HepG2 (cell line): Measurements from ENCODE around the gene HOXC12. TPM values are rescaled to one million over a fixed set of nuclear protein-coding genes. Genes with fewer than 3 reads are reported as not detected.

ENCODE experiments used
- CBX2 ChIP-seq, 2 experiments: fragments of 200-600 bp in 1 of 2; sonication (generic); formaldehyde crosslinking in 1 of 2; IDR thresholded peaks; 2 replicates each; pipeline versions ENCODE4 v1.7.0 to v1.8.1; 2018 to 2022; ENCODE audit warnings: low read depth in 2 of 2, low read length in 1 of 2, mild to moderate bottlenecking in 1 of 2, missing genetic modification reagents in 1 of 2
- HMG20A ChIP-seq: IDR thresholded peaks from 2 replicates; pipeline ENCODE4 v1.6.1; 2016; ENCODE audit warnings: borderline replicate concordance
- KAT8 ChIP-seq: IDR thresholded peaks from 2 replicates; pipeline ENCODE4 v1.6.1; 2016; ENCODE audit warnings: missing genetic modification reagents, missing compliant biosample characterization
- MED8 ChIP-seq: sonication (generic); formaldehyde crosslinking; IDR thresholded peaks from 2 replicates; pipeline ENCODE4 v1.8.1; 2023; ENCODE audit warnings: mild to moderate bottlenecking, missing genetic modification reagents; ENCODE audit not compliant: insufficient replicate concordance
- PHF21A ChIP-seq: sonication (generic); formaldehyde crosslinking; IDR thresholded peaks from 2 replicates; pipeline ENCODE4 v1.5.0; 2020; ENCODE audit warnings: mild to moderate bottlenecking, missing genetic modification reagents
- RBFOX2 ChIP-seq: fragments of 200-400 bp; formaldehyde crosslinking; IDR thresholded peaks from 2 replicates; pipeline ENCODE4 v1.6.1; 2017; ENCODE audit warnings: low read depth, mild to moderate bottlenecking, low read length
- ZMYM4 ChIP-seq: sonication (generic); formaldehyde crosslinking; IDR thresholded peaks from 2 replicates; pipeline ENCODE4 v1.8.1; 2023; ENCODE audit warnings: mild to moderate bottlenecking, missing genetic modification reagents
- ZNF124 ChIP-seq: sonication (generic); formaldehyde crosslinking; IDR thresholded peaks from 2 replicates; pipeline ENCODE4 v1.4.0; 2020; ENCODE audit warnings: missing genetic modification reagents
- ZNF777 ChIP-seq: sonication (generic); formaldehyde crosslinking; IDR thresholded peaks from 2 replicates; pipeline ENCODE4 v1.4.0; 2020; ENCODE audit warnings: missing genetic modification reagents
- polyA plus RNA-seq, 8 experiments: library from polyadenylated mRNA; depleted of rRNA in 3 of 8; stranded (reverse) in 7 of 8; unstranded in 1 of 8; fragments of >200 nt; fragmentation: Illumina TruSeq in 4 of 8; extraction: Trizol in 4 of 8; gene quantifications; 2 replicates each; pipeline versions ENCODE4 v1.2.1 to v1.2.3, GENCODE V29; 2011 to 2016; ENCODE audit warnings: low read depth in 4 of 8, missing spikeins in 1 of 8, mixed read lengths in 1 of 8; ENCODE audit not compliant: insufficient read depth in 1 of 8
- total RNA-seq, 5 experiments: library from RNA; depleted of rRNA; stranded (reverse); fragments of >200 nt; fragmentation: Illumina TruSeq; extraction: Trizol; gene quantifications; 2 replicates each; pipeline ENCODE4 v1.2.3, GENCODE V29; 2016; ENCODE audit warnings: low read depth in 1 of 5
- TF ChIP-seq, protein P1 (sequence below): IDR thresholded peaks from 2 replicates; pipeline ENCODE4 v1.6.1; 2016; ENCODE audit warnings: missing compliant biosample characterization, missing genetic modification reagents, borderline replicate concordance
- TF ChIP-seq, protein P2 (sequence below): sonication (generic); formaldehyde crosslinking; IDR thresholded peaks from 2 replicates; pipeline ENCODE4 v1.5.0; 2020; ENCODE audit warnings: mild to moderate bottlenecking, missing genetic modification reagents, moderate library complexity
- TF ChIP-seq, protein P3 (sequence below): sonication (generic); formaldehyde crosslinking; IDR thresholded peaks from 2 replicates; pipeline ENCODE4 v1.4.0; 2020; ENCODE audit warnings: missing genetic modification reagents
- TF ChIP-seq, protein P4 (sequence below): sonication (generic); formaldehyde crosslinking; IDR thresholded peaks from 2 replicates; pipeline ENCODE4 v1.5.0; 2020; ENCODE audit warnings: mild to moderate bottlenecking, missing genetic modification reagents, borderline replicate concordance
- TF ChIP-seq, protein P5 (sequence below): sonication (generic); formaldehyde crosslinking; IDR thresholded peaks from 2 replicates; pipeline ENCODE4 v1.4.0; 2020; ENCODE audit warnings: missing genetic modification reagents; ENCODE audit errors: not compliant biosample characterization

The HOXC12 gene
- total and polyA plus RNA-seq, 2 of the 13 experiments (the other 11 are each of a cell fraction or from before 2014, with no cell fraction given), result not detected

DNA sequence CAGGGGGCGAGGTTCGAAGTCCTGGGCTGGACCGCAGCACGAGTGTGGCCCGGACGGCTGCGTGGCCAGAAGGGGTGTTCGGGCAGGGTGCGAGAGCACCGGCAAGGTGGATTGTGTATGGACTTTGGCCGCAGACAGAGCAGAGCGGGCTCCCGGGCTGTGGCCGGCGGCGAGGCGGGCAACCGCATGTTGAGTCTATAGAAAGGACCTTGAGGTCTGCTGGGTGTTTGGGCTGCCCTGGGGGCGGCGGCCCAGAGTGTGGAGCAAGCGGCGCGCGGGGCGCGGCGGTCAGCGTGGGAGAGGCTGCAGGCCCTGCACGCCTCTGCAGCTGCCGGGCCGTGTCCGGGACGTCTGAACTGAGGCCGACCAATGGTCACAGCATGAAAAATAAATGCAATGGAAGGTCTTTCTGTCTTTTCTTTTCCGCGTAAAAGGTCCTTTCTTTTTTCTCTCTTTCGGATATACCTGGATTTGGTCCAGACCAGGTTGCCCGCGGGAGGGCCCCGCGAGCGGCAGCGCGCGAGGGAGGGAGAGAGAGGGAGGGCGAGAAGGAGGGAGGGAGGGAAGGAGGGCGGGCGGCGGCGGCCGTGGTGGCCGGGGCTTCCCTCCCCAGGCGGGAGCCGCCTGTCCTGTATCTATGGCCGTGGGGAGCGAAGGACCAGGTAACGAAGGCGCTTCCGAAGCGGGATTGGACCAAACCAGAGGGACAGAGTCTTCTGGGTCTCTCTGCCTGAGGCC is 39.7 kb downstream of the HOXC12 start (continued):
- TF ChIP-seq KAT8 (CRISPR knock-in tag) (peak; percentile 55), ZNF124 (CRISPR knock-in tag) (no peak), ZNF777 (peak; percentile 57; the same call in 1 of the 2 replicates), MED8 (CRISPR knock-in tag) (no peak), HMG20A (CRISPR knock-in tag) (0 out of 2 replicates have a peak, but pooled peaks have one; percentile 8), ZMYM4 (CRISPR knock-in tag) (peak; percentile 42; the same call in 1 of the 2 replicates), RBFOX2 (peak; percentile 61), PHF21A (CRISPR knock-in tag) (0 out of 2 replicates have a peak, but pooled peaks have one; percentile 49), CBX2 (IDR thresholded peaks at IDR 0.05; ENCODE audit: low read depth, low read length) (no peak), CBX2 (CRISPR knock-in tag; IDR thresholded peaks at IDR 0.05; ENCODE audit: low read depth) (no peak; the same call in 1 of the 2 replicates)
- TF ChIP-seq, protein P1, sequence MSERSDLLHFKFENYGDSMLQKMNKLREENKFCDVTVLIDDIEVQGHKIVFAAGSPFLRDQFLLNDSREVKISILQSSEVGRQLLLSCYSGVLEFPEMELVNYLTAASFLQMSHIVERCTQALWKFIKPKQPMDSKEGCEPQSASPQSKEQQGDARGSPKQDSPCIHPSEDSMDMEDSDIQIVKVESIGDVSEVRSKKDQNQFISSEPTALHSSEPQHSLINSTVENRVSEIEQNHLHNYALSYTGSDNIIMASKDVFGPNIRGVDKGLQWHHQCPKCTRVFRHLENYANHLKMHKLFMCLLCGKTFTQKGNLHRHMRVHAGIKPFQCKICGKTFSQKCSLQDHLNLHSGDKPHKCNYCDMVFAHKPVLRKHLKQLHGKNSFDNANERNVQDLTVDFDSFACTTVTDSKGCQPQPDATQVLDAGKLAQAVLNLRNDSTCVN, result no peak
- TF ChIP-seq, protein P2, sequence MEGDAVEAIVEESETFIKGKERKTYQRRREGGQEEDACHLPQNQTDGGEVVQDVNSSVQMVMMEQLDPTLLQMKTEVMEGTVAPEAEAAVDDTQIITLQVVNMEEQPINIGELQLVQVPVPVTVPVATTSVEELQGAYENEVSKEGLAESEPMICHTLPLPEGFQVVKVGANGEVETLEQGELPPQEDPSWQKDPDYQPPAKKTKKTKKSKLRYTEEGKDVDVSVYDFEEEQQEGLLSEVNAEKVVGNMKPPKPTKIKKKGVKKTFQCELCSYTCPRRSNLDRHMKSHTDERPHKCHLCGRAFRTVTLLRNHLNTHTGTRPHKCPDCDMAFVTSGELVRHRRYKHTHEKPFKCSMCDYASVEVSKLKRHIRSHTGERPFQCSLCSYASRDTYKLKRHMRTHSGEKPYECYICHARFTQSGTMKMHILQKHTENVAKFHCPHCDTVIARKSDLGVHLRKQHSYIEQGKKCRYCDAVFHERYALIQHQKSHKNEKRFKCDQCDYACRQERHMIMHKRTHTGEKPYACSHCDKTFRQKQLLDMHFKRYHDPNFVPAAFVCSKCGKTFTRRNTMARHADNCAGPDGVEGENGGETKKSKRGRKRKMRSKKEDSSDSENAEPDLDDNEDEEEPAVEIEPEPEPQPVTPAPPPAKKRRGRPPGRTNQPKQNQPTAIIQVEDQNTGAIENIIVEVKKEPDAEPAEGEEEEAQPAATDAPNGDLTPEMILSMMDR (CRISPR knock-in tag), result peak; percentile 21; the same call in 1 of the 2 replicates
- TF ChIP-seq, protein P3, sequence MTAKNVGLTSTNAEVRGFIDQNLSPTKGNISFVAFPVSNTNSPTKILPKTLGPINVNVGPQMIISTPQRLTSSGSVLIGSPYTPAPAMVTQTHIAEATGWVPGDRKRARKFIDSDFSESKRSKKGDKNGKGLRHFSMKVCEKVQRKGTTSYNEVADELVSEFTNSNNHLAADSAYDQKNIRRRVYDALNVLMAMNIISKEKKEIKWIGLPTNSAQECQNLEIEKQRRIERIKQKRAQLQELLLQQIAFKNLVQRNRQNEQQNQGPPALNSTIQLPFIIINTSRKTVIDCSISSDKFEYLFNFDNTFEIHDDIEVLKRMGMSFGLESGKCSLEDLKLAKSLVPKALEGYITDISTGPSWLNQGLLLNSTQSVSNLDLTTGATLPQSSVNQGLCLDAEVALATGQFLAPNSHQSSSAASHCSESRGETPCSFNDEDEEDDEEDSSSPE (CRISPR knock-in tag), result peak; percentile 48; the same call in 1 of the 2 replicates
- TF ChIP-seq, protein P4, sequence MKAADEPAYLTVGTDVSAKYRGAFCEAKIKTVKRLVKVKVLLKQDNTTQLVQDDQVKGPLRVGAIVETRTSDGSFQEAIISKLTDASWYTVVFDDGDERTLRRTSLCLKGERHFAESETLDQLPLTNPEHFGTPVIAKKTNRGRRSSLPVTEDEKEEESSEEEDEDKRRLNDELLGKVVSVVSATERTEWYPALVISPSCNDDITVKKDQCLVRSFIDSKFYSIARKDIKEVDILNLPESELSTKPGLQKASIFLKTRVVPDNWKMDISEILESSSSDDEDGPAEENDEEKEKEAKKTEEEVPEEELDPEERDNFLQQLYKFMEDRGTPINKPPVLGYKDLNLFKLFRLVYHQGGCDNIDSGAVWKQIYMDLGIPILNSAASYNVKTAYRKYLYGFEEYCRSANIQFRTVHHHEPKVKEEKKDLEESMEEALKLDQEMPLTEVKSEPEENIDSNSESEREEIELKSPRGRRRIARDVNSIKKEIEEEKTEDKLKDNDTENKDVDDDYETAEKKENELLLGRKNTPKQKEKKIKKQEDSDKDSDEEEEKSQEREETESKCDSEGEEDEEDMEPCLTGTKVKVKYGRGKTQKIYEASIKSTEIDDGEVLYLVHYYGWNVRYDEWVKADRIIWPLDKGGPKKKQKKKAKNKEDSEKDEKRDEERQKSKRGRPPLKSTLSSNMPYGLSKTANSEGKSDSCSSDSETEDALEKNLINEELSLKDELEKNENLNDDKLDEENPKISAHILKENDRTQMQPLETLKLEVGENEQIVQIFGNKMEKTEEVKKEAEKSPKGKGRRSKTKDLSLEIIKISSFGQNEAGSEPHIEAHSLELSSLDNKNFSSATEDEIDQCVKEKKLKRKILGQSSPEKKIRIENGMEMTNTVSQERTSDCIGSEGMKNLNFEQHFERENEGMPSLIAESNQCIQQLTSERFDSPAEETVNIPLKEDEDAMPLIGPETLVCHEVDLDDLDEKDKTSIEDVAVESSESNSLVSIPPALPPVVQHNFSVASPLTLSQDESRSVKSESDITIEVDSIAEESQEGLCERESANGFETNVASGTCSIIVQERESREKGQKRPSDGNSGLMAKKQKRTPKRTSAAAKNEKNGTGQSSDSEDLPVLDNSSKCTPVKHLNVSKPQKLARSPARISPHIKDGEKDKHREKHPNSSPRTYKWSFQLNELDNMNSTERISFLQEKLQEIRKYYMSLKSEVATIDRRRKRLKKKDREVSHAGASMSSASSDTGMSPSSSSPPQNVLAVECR, result peak; percentile 36; the same call in 1 of the 2 replicates
- TF ChIP-seq, protein P5, sequence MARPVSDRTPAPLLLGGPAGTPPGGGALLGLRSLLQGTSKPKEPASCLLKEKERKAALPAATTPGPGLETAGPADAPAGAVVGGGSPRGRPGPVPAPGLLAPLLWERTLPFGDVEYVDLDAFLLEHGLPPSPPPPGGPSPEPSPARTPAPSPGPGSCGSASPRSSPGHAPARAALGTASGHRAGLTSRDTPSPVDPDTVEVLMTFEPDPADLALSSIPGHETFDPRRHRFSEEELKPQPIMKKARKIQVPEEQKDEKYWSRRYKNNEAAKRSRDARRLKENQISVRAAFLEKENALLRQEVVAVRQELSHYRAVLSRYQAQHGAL (CRISPR knock-in tag), result no peak
